Activated naive CD4-positive, alpha-beta T cell treated with anti-CD3 and anti-CD28 coated beads, Interleukin-2, amount 50 U/mL, for 72 hours (primary cell): Measurements from ENCODE around the gene MBD3. TPM values are rescaled to one million over a fixed set of nuclear protein-coding genes. Genes with fewer than 3 reads are reported as not detected.
"Not testable (repeated sequence)": the region's sequence is repeated elsewhere in the genome, so short reads cannot be mapped to it uniquely, and the experiment has no call there.

Source experiments
- ATAC-seq, 2 donors: fragments of 150-1000 bp; cut with Tn5 transposase; 2 replicates each; pipeline ENCODE4 v1.10.0; 2021; ENCODE audit warnings: mild to moderate bottlenecking in 2 of 2, moderate library complexity in 2 of 2
- DNase-seq, 2 donors: peaks; one replicate each; pipeline ENCODE4 v3.0.0; 2021 to 2022; ENCODE audit warnings: low spot score in 2 of 2
- H3K27ac Mint-ChIP-seq, 2 donors: one replicate each; pipeline ENCODE4 v1.8.0; 2022; ENCODE audit warnings: mild to moderate bottlenecking in 2 of 2, mixed read lengths in 2 of 2
- H3K36me3 Mint-ChIP-seq, 2 donors: one replicate each; pipeline ENCODE4 v1.8.0; 2022; ENCODE audit warnings: mixed read lengths in 2 of 2
- H3K9me3 Mint-ChIP-seq, 2 donors: one replicate each; pipeline ENCODE4 v1.8.0; 2022; ENCODE audit warnings: mixed read lengths in 2 of 2
- total RNA-seq, 2 donors: library from RNA; stranded (reverse); gene quantifications; one replicate each; pipeline ENCODE4 v1.2.3, GENCODE V29; 2022

MBD3 gene, protein sequence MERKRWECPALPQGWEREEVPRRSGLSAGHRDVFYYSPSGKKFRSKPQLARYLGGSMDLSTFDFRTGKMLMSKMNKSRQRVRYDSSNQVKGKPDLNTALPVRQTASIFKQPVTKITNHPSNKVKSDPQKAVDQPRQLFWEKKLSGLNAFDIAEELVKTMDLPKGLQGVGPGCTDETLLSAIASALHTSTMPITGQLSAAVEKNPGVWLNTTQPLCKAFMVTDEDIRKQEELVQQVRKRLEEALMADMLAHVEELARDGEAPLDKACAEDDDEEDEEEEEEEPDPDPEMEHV
- total RNA-seq: 100 to 1,000 TPM in 1 of 2 donors, 10 to 100 TPM in 1; 50.8 to 103 TPM

DNA sequence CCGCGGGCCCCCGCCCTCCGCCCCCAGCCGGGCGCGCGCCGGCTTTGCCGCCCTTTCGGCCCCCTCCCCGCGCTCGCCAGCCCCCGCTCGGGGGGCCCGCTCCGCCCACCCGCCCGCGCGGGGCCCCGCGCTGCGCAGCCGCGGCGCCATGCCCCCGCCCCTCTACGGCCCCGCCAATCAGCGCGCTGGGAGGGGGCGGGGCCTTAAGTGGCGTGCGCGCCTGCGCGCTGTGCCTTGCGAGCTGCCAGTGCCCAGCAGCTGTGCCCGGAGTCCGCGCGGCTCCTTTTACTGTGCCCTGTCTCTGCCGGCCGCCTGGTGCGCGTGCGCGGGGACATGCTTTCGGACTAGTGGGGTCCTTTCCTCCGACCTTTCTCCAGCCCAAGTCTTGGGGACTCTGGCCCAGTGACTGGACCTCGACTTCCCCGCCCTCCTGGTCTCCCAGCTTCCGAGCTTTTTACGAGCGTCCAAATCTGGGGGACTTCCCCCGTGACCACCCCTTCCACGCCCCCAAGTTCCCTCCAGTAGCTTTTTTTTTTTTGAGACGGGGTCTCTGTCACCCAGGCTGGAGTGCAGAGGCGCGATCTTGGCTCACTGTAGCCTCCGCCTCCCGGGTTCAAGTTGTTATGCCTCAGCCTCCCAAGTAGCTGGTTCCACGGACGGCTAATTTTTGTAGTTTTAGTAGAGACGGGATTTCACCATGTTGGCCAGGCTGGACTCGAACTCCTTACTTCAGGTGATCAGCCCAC lies at the start of gene MBD3:
Gene MBD3, minus strand, starts transcription at position 111 of the 746 bp plus-strand sequence. CDS start 234 bp downstream, outside the sequence.
- Mint-ChIP-seq H3K27ac (peak within 1 kb of the TSS; percentile 91 to 98), H3K9me3 (no peaks in the 10 kb centered on the region), H3K36me3 (peaks cover 8 to 14% of the 10 kb centered on the region in 2 donors)
- ATAC-seq (peak; percentile 84 to 86), DNase-seq (peak; percentile 91 to 93)

DNA sequence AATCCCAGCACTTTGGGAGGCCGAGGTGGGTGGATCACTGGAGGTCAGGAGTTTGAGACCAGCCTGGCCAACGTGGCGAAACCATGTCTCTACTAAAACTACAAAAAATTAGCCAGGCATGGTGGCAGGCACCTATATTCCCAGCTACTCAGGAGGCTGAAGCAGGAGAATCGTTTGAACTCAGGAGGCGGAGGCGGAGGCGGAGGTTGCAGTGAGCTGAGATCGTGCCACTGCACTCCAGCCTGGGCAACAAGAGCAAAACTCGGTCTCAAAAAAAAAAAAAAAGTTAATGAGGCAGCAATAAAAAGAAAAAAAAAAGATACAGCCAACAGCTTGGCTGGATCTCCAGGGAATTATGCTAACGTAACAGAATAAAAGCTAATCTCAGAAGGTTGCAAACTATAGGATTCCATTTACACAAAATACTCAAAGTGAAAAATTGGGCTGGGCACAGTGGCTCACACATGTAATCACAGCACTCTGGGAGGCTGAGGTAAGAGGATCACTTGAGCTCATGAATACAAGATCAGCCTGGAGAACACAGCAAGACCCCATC lies 48.3 kb upstream of the MBD3 start:
- not testable (repeated sequence) for DNase-seq, H3K9me3 Mint-ChIP-seq, ATAC-seq, H3K36me3 Mint-ChIP-seq, H3K27ac Mint-ChIP-seq

DNA sequence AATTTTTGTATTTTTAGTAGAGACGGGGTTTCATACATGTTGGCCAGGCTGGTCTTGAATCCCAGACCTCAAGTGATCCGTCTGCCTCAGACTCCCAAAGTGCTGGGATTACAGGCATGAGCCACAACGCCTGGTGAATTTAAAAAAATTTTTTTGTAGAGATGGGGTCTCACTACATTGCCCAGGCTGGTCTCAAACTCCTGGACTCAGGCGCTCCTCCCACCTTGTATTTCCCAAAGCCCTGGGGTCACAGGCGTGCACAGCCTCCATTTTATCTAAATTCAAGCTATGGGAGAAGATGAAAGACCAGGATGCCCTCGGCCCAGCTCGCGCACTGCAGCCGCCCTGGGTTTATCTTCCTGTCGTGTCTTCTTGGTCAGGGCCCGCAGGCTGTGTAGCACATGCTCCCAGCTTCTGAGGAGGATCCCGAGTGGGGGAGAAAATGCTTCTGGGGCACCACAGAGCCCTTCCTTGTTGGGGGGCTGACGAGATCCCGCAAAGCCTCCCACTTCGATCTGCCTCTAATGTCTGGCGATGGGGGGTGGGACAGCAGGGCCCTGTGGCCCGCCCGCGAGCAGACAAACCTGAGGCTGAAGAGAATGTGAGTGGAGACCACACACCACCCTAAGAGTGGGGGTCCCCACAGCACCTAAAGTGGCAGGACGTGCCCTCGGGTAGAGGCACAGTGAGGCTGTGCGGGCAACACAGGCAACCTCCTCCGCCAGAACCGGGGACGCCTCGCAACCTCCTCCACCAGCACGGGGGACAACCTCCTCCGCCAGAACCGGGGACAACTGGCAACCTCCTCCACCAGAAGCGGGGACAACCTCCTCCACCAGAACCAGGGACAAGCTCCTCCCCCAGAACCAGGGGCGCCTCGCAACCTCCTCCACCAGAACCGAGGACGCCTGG lies 43.9 kb upstream of the MBD3 start:
- ATAC-seq: no peak
- no peaks in the 10 kb centered on the region for H3K9me3 Mint-ChIP-seq

DNA sequence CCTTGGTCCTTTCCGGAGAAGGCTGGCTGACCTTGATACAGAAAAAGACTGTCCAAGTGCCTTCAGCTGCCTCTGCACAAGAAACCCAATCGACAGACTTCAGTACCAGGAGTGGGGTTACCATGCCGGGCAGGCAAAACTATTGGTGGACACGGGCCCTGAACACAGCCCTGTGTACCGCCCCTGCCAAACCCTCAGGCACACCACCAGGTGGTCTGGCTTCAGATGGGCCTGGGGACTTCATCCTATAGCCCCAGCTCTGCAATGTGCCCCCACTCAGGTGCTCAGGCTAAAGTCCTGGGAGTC lies 42.2 kb upstream of the MBD3 start:
- H3K27ac Mint-ChIP-seq: no peak overlapping the region
- ATAC-seq: no peak
- H3K36me3 Mint-ChIP-seq: peaks cover 0 to 13% of the 10 kb centered on the region in 2 donors
- no peaks in the 10 kb centered on the region for H3K9me3 Mint-ChIP-seq
- no peak for DNase-seq

More for the DNA sequence above, 43.9 kb upstream of the MBD3 start:
- no peak for DNase-seq
- peaks cover 0 to 13% of the 10 kb centered on the region in 2 donors for H3K36me3 Mint-ChIP-seq
- peak overlapping the region in 1 of 2 donors; percentile 63 for H3K27ac Mint-ChIP-seq

DNA sequence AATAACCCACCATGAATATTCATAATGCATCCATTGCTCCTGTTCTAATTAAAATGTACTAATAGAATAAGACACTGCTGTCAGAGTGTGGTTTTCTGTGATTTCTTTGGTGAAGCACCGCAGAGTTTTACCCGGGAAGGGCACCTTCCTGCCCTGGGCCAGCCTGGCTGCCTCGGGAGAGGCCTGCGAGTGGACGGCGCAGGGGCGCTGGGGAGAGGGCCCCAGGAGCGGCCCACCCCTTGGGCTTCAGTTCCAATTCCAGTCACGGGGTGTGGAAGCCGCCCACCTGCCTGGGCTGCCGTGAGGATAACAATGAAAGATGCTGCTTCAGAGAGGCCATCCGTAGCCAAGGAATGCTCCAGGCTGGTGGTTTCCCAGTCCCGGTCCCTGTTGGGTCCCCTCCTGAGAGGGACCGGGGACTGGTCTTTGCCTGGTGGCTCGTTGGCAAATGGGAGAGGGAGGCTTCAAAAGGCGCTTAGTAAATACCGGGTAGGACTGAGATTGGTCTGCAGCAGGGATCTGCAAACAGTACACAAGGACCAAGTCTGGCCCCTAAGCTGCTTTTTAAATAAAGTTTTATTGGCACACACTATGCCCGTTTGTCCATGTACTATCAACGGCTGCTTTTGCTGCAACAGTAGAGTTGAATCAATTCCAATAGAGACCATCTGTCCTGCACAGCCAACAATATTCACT lies 41.7 kb upstream of the MBD3 start:
- Mint-ChIP-seq H3K36me3 (peaks cover 0 to 13% of the 10 kb centered on the region in 2 donors), H3K9me3 (no peaks in the 10 kb centered on the region), H3K27ac (no peak overlapping the region)
- no peak for ATAC-seq
- DNase-seq: no peak

DNA sequence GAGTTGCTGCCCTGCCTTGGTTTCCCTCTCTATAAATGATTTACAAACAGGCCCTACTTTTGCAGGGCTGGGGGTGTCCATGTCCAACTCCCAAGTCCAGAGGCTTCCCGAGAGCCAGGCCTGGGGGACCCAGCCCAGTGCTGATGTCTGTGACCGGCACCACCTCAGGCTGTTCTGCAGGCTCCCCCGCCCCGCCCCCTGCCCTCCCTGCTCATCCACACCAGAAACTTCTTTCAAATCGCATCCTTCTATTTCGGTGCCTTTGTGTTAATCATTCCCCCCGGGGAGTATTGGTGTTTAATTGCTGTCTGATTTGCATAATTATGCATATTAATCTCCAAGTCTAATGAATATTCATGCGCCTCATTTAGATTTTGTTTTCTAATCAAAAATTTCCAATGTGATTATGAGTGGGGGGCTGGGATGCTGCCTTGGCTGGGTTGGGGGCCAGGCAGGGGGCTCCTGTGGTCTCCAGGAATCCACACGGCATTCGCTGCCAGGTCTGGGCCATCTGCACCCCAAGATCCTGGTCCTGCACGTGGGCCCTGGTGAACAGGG lies 40.7 kb upstream of the MBD3 start:
- DNase-seq: no peak
- peaks cover 0 to 9% of the 10 kb centered on the region in 2 donors for H3K36me3 Mint-ChIP-seq
- H3K9me3 Mint-ChIP-seq: no peaks in the 10 kb centered on the region
- ATAC-seq: no peak
- no peak overlapping the region for H3K27ac Mint-ChIP-seq

DNA sequence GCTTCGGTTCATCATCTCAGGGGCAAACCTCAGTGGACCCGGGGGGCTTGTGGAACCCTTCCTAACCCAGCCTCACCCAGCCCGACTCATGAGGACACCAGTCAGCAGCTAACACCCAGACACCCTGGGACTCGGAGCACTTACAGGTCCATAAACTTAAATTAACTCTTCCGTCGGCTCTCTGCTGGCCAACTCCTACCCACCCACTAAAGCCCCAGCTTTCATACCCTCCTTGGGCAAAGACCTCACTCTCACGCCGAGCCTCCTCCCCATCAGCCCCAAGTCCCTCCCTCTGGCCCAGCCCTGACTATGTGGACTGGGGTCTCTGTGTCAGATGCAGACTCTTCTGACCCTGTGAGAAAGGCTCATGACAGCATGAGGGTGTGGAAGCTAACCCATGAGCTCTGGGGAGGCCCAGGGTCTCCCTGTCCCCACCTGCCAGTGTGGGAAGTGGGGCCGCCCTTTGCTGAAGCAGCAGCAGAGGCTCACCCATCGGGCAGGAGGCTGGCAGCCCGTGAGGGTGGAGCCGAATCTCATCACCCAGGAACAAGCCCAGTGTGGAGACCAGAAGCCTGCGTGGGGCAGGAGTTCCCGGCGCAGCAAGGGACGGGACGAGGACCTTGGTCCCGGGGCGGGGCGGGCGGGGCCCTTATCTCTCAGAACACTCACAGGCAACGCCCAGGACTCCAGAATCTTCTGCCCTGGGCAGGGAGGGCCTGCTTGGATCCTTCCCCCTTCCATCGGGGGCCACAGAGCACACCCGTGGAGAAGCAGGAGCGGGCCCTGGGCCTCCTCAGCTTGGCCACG lies 40.0 kb upstream of the MBD3 start:
- Mint-ChIP-seq H3K9me3 (no peaks in the 10 kb centered on the region), H3K27ac (no peak overlapping the region), H3K36me3 (peaks cover 0 to 7% of the 10 kb centered on the region in 2 donors)
- no peak for DNase-seq
- ATAC-seq: no peak

DNA sequence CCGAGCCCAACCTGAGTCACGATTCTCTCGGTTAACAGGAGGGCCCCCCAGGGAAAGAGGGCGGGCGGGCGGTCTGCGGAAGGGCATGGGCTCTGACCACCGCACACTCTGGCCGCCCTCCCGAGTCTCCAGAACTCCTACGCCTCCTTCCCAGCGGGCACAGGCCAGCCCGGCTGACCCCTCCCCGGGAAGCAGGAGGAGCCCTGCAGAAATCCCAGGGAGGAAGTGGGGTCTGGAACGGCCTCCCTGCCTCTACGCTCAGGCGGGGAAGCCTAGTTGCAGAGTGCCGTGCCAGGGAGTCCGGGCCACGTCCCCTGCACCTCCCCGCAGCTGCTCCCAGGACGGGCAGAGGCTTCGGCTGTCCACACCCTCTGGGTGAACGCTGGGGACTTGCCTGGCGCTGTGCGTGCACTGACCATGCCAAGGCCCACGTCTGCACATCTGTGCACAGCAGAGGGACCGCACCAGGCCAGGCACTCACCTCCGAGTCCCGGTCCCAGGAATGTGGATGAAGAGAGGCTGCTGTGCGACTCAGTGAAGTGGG lies 39.0 kb upstream of the MBD3 start:
- ATAC-seq: no peak
- Mint-ChIP-seq H3K9me3 (no peaks in the 10 kb centered on the region), H3K36me3 (peaks cover 0 to 7% of the 10 kb centered on the region in 2 donors), H3K27ac (no peak overlapping the region)
- no peak for DNase-seq

DNA sequence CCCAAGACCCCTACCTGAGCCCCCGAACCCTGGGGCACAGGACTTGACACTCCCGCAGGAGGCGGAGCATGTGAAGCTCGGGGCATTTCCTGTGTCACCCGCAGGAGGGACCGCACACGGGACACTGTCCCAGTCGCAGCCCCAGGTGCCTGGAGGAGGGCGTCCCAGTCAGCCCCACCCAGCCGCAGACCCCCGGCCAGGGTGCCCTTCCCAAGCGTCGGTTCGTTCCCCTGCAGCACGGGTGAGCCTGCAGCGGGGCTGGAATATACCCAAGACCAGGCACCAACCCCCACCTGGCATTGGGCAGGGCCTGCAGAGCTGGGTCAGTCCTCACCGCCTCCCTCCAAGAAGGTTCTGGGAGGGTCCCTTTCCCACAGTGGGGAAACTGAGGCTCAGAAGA lies 38.1 kb upstream of the MBD3 start:
- ATAC-seq (no peak), DNase-seq (no peak)
- Mint-ChIP-seq H3K9me3 (no peaks in the 10 kb centered on the region), H3K27ac (no peak overlapping the region), H3K36me3 (peaks cover 0 to 5% of the 10 kb centered on the region in 2 donors)

DNA sequence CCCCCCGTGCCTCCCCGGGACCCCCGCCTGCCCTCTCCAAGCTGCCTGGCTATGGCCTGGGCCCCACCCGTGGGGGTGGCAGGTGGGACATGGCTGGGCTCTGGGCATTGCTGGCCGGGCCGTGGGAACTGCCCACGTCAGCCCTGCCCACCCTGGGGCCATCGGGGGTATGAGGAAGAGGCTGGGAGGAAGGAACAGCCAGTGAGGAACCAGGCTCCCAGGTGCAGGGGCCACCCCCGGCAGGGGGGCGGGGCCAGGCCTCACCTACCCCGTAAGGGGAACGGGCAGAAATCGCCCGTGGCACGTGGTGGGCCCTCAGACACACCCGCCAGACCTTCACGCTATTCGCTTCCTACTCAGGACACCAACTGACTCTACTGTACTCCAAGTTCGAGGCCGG lies 37.3 kb upstream of the MBD3 start:
- DNase-seq (no peak), ATAC-seq (no peak)

DNA sequence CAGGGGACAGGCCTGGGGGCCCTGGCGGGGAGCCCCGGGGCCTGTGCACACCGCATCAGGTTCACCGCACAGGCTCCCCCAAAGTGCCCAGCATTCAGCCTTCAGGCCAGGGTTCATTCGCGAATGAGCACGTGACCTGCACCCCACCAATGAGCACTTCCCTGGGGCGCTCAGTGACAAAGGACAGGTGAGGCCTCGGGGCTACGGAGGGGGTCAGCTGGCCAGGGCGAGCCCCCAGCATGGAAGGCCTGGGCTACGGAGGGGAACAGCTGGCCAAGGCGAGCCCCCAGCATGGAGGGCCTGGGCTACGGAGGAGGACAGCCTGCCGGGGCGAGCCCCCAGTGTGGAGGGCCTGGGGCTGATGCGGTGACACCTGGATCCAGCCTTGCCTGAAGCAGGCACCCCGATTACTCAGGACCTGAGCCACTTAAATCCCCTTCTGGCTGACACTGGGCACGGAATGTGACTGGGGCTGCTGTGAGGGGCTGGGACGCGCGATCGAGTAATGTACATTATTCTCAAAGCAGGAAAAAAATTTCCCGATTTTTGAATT lies 36.7 kb upstream of the MBD3 start:
- ATAC-seq: no peak
- Mint-ChIP-seq H3K9me3 (no peaks in the 10 kb centered on the region), H3K27ac (no peak overlapping the region), H3K36me3 (no peaks in the 10 kb centered on the region)
- DNase-seq: no peak

More for the DNA sequence above, 37.3 kb upstream of the MBD3 start:
- no peaks in the 10 kb centered on the region for H3K9me3 Mint-ChIP-seq
- no peaks in the 10 kb centered on the region for H3K36me3 Mint-ChIP-seq
- no peak overlapping the region for H3K27ac Mint-ChIP-seq

DNA sequence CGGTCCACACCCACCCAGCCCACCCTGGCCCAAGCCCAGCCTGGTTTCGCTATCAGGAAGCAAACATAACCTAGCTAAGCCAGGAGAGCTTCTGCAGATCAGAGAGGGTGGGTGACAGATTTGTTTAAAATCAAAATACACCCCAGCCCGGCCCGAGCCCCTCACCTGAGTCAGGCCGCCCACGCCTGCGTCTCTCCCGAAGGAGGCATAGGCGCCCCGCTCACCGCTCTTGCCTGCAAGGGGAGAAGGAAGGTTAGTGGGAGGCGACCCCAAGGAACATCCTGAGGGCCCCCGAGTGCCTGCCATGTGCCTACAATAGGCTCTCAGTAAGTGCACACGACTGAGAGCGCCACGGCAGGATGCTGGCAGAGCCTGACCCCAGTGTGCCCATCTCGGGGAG lies 34.5 kb upstream of the MBD3 start:
- DNase-seq (no peak), ATAC-seq (no peak)
- H3K9me3 Mint-ChIP-seq: no peaks in the 10 kb centered on the region
- H3K36me3 Mint-ChIP-seq: no peaks in the 10 kb centered on the region
- H3K27ac Mint-ChIP-seq: no peak overlapping the region

DNA sequence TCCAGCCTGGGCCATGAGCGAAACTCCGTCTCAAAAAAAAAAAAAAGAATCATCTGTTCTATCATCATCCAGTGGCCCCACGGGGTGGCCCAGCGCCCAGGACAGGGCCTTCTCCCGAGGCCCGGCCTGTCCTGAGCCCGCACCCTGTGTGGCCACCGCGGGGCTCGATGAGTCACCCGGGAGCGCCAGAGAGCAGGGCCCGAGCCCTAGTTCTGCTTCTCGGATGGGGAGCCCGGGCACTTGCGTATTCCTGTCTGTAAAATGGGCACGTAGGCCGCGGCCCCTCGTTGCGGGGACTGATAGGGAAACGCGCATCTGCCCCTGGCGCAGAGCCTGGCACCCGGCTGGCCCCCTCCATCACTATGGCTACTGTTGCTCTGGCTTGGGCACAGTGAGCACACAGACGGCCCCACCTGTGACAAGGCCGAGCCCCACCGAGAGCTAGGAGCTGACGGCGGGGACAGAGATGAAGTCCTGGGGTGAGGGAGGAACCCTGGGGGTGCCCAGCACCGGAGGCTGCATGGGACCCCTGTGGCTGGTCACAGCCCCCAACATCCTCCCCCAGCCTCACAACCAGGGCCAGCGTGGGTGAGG lies 33.8 kb upstream of the MBD3 start:
- ATAC-seq (no peak), DNase-seq (no peak)
- H3K9me3 Mint-ChIP-seq: no peaks in the 10 kb centered on the region
- no peaks in the 10 kb centered on the region for H3K36me3 Mint-ChIP-seq
- no peak overlapping the region for H3K27ac Mint-ChIP-seq

DNA sequence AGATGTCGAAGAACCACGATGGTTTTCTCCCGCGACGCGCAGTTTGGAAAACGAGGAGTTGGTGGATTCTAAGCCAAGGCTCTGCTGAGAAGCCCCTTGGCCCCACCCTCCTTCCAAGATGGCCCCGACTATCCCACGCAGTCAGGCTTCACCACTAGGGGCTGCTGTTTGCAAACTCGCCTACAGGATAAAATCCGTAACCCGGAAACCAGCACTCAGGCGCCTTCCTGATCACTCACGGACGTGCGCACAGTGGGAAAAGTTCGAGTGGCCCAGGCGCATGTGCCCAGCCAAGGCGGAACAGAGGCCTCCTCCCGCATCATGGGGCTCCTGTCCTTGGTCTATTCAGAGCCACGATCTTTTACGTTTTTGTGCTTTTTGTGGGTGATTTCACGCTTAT lies 31.8 kb upstream of the MBD3 start:
- peak; percentile 79 for ATAC-seq
- Mint-ChIP-seq H3K36me3 (no peaks in the 10 kb centered on the region), H3K9me3 (no peaks in the 10 kb centered on the region), H3K27ac (no peak overlapping the region)
- peak in 1 of 2 donors; percentile 65 for DNase-seq
